Measurements from ENCODE around the gene RFX1. TPM values are rescaled to one million over a fixed set of nuclear protein-coding genes. Genes with fewer than 3 reads are reported as not detected.

RFX1 gene
- total and polyA plus RNA-seq, 2 of the 13 experiments (the other 11 are each of a cell fraction or from before 2014, with no cell fraction given) = 1.1 to 1.3 TPM

GRCh38 chr19:13920524-13920923 is 85.6 kb downstream of the RFX1 start:
- ChIA-PET POLR2A (interaction anchor here (0.9 to 1.1 kb wide), 2 partner anchors 12 to 14 kb away, joined by 3 to 4 read pairs; no protein-coding TSS in a partner anchor), CTCF (ENCODE audit: low intra/inter-chr PET ratio, low total read pairs) (no interaction called here)
- 98% methylated on average over 9 of the region's 11 CpGs for WGBS (ENCODE audit: low lambda C conversion rate)
- no peak overlapping the region for H3K9ac ChIP-seq (ENCODE audit: insufficient read depth, low read depth, low read length)
- H3K9me3 ChIP-seq (ENCODE audit: low read length) = peaks cover 5% of the 10 kb centered on the region; the same call in 1 of the 2 replicates
- DNase-seq (ENCODE audit: low spot score) (no peak), ATAC-seq (no peak), FAIRE-seq (no peak)
- peaks cover 7 to 45% of the 10 kb centered on the region in 2 experiments; a peak in 3 of 5 replicates for H3K36me3 ChIP-seq (replicated peaks in 1 of 2; ENCODE audit: control insufficient read depth in 1 of 2, insufficient read depth in 2 of 2, low read length in 2 of 2)
- intact Hi-C loops (cut with micrococcal nuclease; ENCODE audit: unreplicated experiment) (no loop called here), in situ Hi-C loops (cut with HindIII; ENCODE audit: extremely low pct_ligation_motif_present, low pct_unique_long_range_greater_than_20kb) (no loop called here)
- no peaks in the 10 kb centered on the region for H3K27me3 ChIP-seq (ENCODE audit: control insufficient read depth in 1 of 2, insufficient read depth in 2 of 2, low read length in 2 of 2)
- BruUV-seq (replicated peaks) = no TSS peak
- H3K4me1 ChIP-seq (ENCODE audit: insufficient read depth, low read length) = no peaks in the 10 kb centered on the region
- no peaks in the 10 kb centered on the region for H3K79me2 ChIP-seq (ENCODE audit: insufficient read depth, low read length)
- TF ChIP-seq HNRNPUL1 (IDR thresholded peaks at IDR 0.05; ENCODE audit: low read depth, low read length) (no peak), SYNCRIP (IDR thresholded peaks at IDR 0.05; ENCODE audit: insufficient read depth, low read depth, low read length) (no peak), ZNF687 (CRISPR knock-in tag; IDR thresholded peaks at IDR 0.05) (0 out of 2 replicates have a peak, but pooled peaks have one; percentile 10), BCL3 (CRISPR knock-in tag; IDR thresholded peaks at IDR 0.05) (no peak), MAZ (IDR thresholded peaks at IDR 0.05; ENCODE audit: borderline replicate concordance, low read depth, low read length) (no peak), MAZ (CRISPR knock-in tag; IDR thresholded peaks at IDR 0.05; ENCODE audit: low read depth) (no peak), ZBTB21 (CRISPR knock-in tag; IDR thresholded peaks at IDR 0.05) (no peak), STAG1 (CRISPR knock-in tag; IDR thresholded peaks at IDR 0.05) (no peak)
- H3K4me3 ChIP-seq (replicated peaks in 1 of 3; ENCODE audit: insufficient read depth in 1 of 3, low read depth in 2 of 3, low read length in 3 of 3) = no peak overlapping the region
- H4K20me1 ChIP-seq (ENCODE audit: insufficient read depth, low read length) = no peaks in the 10 kb centered on the region
- H2AFZ ChIP-seq (ENCODE audit: low read length) = no peak overlapping the region
- H3K27ac ChIP-seq (ENCODE audit: extremely low read length, insufficient read depth, low read length) = no peak overlapping the region
- no peak overlapping the region for H3K4me2 ChIP-seq (ENCODE audit: low read depth, low read length)
